DMS 273 (cell line): ENCODE results near the gene KRTAP4-12.
"Not testable (repeated sequence)": the region's sequence is repeated elsewhere in the genome, so short reads cannot be mapped to it uniquely, and the experiment has no call there.

ENCODE experiments used
- DNase-seq: peaks from one replicate; lab custom pipeline; 2025; ENCODE audit not compliant: unreplicated experiment; lab: John Stamatoyannopoulos, UW

Gene KRTAP4-12

GRCh38 chr17:41126412-41126811, 2.4 kb upstream of the KRTAP4-12 start:
- no peak for DNase-seq

GRCh38 chr17:41125064-41125463, 1.1 kb upstream of the KRTAP4-12 start:
- DNase-seq, result no peak

- DNase-seq, result not testable (repeated sequence)
Measured at GRCh38 chr17:41123292-41123990, 541 bp downstream of the KRTAP4-12 start.

- no peak for DNase-seq
Measured at GRCh38 chr17:41121742-41122141, 2.2 kb downstream of the KRTAP4-12 start.

DNA sequence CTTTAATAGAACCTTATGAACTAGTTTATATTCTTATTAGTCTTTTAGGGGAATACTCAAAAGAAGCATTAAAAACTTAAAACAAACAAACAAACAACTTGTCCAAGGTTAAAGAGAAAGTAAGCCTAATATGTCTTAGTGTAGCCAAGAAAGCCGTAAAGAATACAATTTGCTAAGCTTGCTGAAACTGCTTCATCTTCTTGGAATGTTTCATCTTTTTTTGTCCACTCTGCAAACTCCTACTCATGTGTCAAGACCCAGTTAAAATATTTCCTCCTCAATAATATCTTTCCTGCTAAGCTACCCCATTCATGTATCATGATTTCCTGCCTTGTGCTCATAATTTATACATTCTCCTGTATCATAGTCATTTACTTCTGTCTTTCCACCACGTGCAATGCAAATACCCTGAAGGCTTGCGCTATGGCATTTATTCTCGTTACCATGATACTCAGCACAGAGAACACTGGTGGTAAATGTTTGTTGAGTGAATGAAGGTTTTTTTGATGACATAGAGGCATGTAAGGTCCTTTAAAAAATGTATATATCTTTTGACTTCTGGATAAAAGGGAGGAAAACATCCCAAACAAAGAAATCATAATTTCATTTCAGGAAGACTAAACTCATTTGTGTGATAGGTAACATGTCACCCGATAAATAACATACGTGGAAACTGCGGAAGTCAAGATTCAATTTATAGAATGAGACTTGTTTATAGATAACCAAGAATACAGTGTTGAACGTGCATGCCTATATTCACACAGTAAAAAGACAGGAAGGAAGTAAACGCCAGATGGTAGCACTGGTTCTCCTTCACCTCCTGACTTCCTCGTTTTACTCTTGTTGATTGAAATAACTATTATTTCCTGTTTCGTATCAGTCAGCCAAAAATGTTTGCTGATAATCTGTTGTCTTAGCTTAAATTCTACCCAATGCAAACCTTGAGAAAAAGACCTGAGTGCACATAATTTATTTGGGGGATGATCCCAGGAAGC, 4.0 kb downstream of the KRTAP4-12 start:
- DNase-seq, result not testable (repeated sequence)

GRCh38 chr17:41118721-41119120, 5.3 kb downstream of the KRTAP4-12 start:
- DNase-seq, result no peak

- not testable (repeated sequence) for DNase-seq
Measured at GRCh38 chr17:41117846-41118386, 6.1 kb downstream of the KRTAP4-12 start, which contains the start of gene KRTAP4-11. KRTAP4-11 (minus strand) TSS chr17:41118373; CDS start chr17:41118315, 58 bp downstream.

DNA sequence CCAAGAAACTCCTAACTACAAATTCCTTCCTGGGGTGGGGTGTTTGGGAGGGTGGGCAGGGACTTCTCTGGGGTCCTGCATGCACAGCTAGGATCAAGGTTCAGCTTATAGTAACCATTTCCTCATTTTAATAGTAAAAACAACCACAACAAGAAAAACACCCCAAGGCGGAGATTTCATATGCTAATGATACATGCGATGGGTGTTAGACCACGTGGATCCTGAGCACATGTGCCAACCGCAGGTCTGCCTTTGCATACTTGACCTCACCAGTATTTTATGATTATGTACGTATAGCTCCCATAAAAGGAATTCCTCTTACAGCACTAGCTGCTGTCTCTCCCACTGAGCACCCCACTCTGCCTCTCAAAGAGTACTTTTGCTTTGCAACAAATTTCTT, 7.7 kb downstream of the KRTAP4-12 start:
- DNase-seq, result no peak

- DNase-seq, result no peak
Measured at GRCh38 chr17:41111151-41111885, 12.7 kb downstream of the KRTAP4-12 start.

DNA sequence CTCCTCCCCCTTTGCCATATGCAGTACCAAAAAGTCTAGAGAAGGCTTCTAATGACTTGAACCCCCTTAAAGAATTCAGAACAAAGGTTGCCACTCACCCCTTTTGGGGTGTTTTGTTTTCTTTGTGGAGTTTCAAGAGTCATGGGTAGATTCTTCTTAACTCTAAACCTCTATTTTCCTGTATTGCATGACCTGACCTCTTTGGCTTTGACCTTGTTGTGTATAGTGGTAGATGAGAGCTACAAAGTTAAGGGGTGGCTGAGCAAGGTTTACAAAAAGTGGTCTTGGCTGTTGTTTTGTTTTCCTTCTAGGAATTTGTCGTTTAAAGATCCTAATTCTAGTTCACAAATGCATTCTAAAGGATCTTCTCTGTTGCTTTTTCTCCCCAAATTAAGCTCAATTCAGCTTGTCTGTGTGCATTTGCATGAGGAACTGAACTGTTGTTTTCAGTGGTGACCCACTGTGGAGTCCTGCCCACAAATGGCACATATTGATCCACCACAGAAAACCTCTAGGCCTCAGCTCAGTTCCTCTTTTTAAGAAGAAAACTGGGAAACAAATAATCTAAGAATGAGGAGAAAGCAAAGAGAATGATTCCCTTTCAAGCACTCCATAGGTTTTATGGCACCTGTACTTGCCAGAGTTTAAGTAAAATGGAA, 15.1 kb downstream of the KRTAP4-12 start:
- not testable (repeated sequence) for DNase-seq

- DNase-seq, result no peak
Measured at GRCh38 chr17:41107941-41108450, 16.0 kb downstream of the KRTAP4-12 start.

DNA sequence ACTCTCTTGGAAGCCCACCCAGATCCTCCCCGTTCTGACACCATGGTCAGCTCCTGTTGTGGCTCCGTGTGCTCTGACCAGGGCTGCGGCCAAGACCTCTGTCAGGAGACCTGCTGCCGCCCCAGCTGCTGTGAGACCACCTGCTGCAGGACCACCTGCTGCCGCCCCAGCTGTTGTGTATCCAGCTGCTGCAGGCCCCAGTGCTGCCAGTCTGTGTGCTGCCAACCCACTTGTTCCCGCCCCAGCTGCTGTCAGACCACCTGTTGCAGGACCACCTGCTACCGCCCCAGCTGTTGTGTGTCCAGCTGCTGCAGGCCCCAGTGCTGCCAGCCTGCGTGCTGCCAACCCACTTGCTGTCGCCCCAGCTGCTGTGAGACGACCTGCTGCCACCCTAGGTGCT, 18.6 kb downstream of the KRTAP4-12 start, which contains the start of gene KRTAP4-9:
Gene KRTAP4-9, plus strand, starts transcription at position 43 of the 400 bp plus-strand sequence. Its CDS starts 0 bp downstream, at position 43.
- not testable (repeated sequence) for DNase-seq

DNA sequence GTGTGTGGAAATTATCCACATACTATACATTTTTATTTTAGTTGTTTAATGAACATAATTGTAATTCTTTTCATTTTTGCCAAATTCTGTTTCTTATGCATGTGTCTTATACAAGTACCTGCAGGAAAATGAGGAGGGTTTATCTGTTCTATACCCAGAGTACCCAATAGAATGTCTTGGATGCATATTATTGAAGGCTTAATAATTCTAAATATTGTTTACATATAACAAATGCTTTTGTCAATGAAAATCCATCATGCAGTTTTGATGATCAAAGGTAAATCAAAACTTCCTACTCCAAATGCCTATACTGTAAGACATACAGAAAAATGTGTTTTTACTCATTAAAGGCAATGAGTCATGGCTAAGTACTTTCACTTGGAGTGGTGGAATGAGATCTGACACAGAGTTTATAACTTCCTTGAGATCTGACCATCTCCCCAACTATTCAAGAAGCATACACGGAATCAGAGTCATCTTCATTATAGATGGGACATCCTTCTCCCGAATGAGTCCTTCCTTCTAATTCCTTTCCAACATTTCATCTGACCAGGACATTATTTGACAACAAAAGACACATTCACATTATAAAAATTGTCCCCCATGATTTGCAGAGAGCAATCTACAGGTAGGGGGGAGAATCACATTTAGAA, 19.5 kb downstream of the KRTAP4-12 start:
- DNase-seq, result not testable (repeated sequence)

GRCh38 chr17:41103896-41104295, 20.1 kb downstream of the KRTAP4-12 start:
- no peak for DNase-seq

DNA sequence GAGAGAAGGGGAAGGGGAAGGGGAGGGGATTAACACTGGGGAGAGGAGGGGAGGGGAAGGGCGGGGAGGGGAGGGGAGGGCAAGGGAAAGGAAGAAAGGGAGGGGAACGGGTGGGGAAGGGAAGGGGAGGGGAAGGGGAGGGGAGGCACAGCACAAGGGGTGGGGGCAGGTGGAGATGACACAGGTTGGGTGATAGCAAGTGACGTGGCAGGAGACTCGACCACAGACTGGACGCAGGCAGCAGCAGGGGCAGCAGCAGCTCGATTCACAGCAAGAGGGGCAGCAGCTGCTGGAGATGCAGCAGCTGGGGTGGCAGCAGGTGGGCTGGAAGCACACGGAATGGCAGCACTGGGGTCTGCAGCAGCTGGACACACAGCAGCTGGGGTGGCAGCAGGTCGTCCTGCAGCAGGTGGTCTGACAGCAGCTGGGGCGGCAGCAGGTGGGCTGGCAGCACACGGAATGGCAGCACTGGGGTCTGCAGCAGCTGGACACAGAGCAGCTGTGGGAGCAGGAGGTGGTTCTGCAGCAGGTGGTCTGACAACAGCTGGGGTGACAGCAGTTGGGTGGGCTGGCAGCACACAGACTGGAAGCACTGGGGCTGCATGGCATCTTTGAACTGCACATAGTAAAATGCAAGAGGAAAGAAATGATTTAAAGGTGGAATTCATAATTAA, 22.3 kb downstream of the KRTAP4-12 start, which contains the start of gene KRTAP4-16:
Gene KRTAP4-16, minus strand, starts transcription at position 624 of the 674 bp plus-strand sequence. Its CDS starts 0 bp downstream, at position 624.
- no peak for DNase-seq

DNA sequence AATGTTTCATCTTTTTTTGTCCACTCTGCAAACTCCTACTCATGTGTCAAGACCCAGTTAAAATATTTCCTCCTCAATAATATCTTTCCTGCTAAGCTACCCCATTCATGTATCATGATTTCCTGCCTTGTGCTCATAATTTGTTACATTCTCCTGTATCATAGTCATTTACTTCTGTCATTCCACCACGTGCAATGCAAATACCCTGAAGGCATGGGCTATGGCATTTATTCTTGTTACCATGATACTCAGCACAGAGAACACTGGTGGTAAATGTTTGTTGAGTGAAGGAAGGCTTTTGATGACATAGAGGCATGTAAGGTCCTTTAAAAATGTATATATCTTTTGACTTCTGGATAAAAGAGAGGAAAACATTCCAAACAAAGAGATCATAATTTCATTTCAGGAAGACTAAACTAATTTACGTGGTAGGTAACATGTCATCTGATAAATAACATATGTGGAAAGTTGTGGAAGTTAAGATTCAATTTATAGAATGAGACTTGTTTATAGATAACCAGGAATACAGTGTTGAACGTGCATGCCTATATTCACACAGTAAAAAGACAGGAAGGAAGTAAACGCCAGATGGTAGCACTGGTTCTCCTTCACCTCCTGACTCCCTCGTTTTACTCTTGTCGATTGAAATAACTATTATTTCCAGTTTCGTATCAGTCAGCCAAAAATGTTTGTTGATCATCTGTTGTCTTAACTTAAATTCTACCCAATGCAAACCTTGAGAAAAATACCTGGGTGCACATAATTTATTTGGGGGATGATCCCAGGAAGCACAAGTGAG, 24.1 kb downstream of the KRTAP4-12 start:
- not testable (repeated sequence) for DNase-seq

GRCh38 chr17:41098481-41098880, 25.5 kb downstream of the KRTAP4-12 start:
- no peak for DNase-seq

GRCh38 chr17:41098042-41098441, 25.9 kb downstream of the KRTAP4-12 start, which contains the start of gene KRTAP4-8:
KRTAP4-8 (minus strand) TSS chr17:41098142; CDS start chr17:41098084, 58 bp downstream.
- DNase-seq, result no peak
